ENCODE results near the gene MANSC1. TPM values are rescaled to one million over a fixed set of nuclear protein-coding genes. Genes with fewer than 3 reads are reported as not detected.

MANSC1 gene
- total and polyA plus RNA-seq, 2 donors (not counting 3 experiments of a cell fraction or from before 2014, with no cell fraction given): 37.0 to 65.0 TPM

DNA sequence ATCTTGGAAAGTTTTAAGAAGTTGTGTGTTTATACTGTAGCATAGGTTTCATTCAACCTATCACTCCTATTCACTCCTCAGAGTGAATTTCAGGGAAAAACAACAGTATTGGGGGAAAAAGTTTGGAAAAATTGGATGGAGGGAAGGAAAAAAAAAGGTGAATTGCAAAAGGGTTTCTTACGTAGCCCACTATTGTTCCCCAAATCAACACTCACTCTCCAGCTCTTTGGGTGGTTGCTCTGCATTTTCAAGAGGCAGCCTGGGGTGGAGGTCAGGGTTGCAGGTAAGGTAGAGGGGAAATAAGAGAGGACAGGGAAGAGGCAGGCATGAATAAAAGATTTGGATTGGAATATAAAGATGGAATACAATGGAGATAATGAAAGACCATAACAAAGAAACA lies 49.1 kb upstream of the MANSC1 start:
- no peak overlapping the region for H2AFZ ChIP-seq (ENCODE audit: low read depth, low read length)
- no peak overlapping the region for H3K27ac ChIP-seq (ENCODE audit: insufficient read depth, low read depth, low read length)
- dilution Hi-C loops (cut with MboI; ENCODE audit: extremely low pct_ligation_motif_present, low sequenced_read_pairs): no loop called here
- DNase-seq (ENCODE audit: low read depth, low spot score): no peak
- H3K27me3 ChIP-seq (ENCODE audit: control insufficient read depth in 2 of 2, insufficient read depth in 2 of 2, low read length in 2 of 2): no peaks in the 10 kb centered on the region
- intact Hi-C loops (cut with micrococcal nuclease): loop anchor here (5.0 kb wide), 1 partner anchor 163 kb away; the partner anchor contains the start of gene DUSP16
- no peaks in the 10 kb centered on the region for H4K20me1 ChIP-seq (replicated peaks; ENCODE audit: control insufficient read depth, extremely low read depth, insufficient read depth, low read length)
- peaks cover 16% of the 10 kb centered on the region for H3K4me1 ChIP-seq (ENCODE audit: control insufficient read depth, extremely low read depth, insufficient read depth, low read length)
- BruUV-seq (replicated peaks): no TSS peak
- no peak overlapping the region for H3K4me2 ChIP-seq (ENCODE audit: insufficient read depth, low read length)
- no peak overlapping the region for H3K9ac ChIP-seq (replicated peaks; ENCODE audit: extremely low read depth, insufficient read depth, low read length)
- CTCF ChIA-PET: interaction anchor here (0.6 to 1.9 kb wide), 7 partner anchors 8 to 165 kb away, joined by 3 to 8 read pairs (median 4); partner anchors contain the start of gene DUSP16
- H3K9me3 ChIP-seq (replicated peaks; ENCODE audit: control insufficient read depth, insufficient read depth, low read length): no peaks in the 10 kb centered on the region
- TF ChIP-seq POLR2A (IDR thresholded peaks at IDR 0.05; ENCODE audit: low read depth, low read length): no peak
- no peak for TF ChIP-seq EZH2 (IDR thresholded peaks at IDR 0.05; ENCODE audit: borderline replicate concordance, low read depth, low read length, severe bottlenecking)
- TF ChIP-seq GATA2 (IDR thresholded peaks at IDR 0.05; ENCODE audit: insufficient read depth, insufficient read length, low read depth, low read length): no peak
- TF ChIP-seq MYC (IDR thresholded peaks at IDR 0.05; ENCODE audit: low read depth, low read length): no peak
- no peak for TF ChIP-seq POLR2AphosphoS5 (IDR thresholded peaks at IDR 0.05; ENCODE audit: insufficient read depth, low read depth, low read length)
- TF ChIP-seq, protein P1, sequence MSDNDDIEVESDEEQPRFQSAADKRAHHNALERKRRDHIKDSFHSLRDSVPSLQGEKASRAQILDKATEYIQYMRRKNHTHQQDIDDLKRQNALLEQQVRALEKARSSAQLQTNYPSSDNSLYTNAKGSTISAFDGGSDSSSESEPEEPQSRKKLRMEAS (IDR thresholded peaks at IDR 0.05; ENCODE audit: insufficient read depth, insufficient read length): no peak
- no peak for TF ChIP-seq FOS (IDR thresholded peaks at IDR 0.05; ENCODE audit: borderline replicate concordance, insufficient read depth, low read length)
- TF ChIP-seq JUN (IDR thresholded peaks at IDR 0.05; ENCODE audit: borderline replicate concordance, insufficient read depth, insufficient read length, low read depth): no peak
- TF ChIP-seq, protein P2, sequence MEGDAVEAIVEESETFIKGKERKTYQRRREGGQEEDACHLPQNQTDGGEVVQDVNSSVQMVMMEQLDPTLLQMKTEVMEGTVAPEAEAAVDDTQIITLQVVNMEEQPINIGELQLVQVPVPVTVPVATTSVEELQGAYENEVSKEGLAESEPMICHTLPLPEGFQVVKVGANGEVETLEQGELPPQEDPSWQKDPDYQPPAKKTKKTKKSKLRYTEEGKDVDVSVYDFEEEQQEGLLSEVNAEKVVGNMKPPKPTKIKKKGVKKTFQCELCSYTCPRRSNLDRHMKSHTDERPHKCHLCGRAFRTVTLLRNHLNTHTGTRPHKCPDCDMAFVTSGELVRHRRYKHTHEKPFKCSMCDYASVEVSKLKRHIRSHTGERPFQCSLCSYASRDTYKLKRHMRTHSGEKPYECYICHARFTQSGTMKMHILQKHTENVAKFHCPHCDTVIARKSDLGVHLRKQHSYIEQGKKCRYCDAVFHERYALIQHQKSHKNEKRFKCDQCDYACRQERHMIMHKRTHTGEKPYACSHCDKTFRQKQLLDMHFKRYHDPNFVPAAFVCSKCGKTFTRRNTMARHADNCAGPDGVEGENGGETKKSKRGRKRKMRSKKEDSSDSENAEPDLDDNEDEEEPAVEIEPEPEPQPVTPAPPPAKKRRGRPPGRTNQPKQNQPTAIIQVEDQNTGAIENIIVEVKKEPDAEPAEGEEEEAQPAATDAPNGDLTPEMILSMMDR (IDR thresholded peaks at IDR 0.05; ENCODE audit: extremely low read depth in 1 of 2, insufficient read depth in 1 of 2, low read depth in 1 of 2, low read length in 2 of 2): no peak
- no peak overlapping the region for H3K4me3 ChIP-seq (replicated peaks in 1 of 3; ENCODE audit: insufficient read depth in 1 of 3, low read depth in 1 of 3, low read length in 3 of 3)
- H3K9me1 ChIP-seq (replicated peaks; ENCODE audit: control insufficient read depth, extremely low read depth, insufficient read depth, low read length): no peaks in the 10 kb centered on the region
- POLR2A ChIA-PET: no interaction called here
- no peaks in the 10 kb centered on the region for H3K79me2 ChIP-seq (ENCODE audit: control insufficient read depth, insufficient read depth, low read length)
- no peaks in the 10 kb centered on the region for H3K36me3 ChIP-seq (ENCODE audit: control insufficient read depth in 2 of 2, extremely low read depth in 1 of 2, insufficient read depth in 2 of 2, low read length in 2 of 2)
- no peak for FAIRE-seq

Data from endothelial cell of umbilical vein (primary cell).